Medulla oblongata (tissue), 1 donor: ENCODE measurements around the gene NDUFA8.

Experiments
- DNase-seq: peaks from one replicate; pipeline ENCODE4 v3.0.0-alpha.2; 2015; ENCODE audit errors: extremely low spot score

NDUFA8 gene

DNA sequence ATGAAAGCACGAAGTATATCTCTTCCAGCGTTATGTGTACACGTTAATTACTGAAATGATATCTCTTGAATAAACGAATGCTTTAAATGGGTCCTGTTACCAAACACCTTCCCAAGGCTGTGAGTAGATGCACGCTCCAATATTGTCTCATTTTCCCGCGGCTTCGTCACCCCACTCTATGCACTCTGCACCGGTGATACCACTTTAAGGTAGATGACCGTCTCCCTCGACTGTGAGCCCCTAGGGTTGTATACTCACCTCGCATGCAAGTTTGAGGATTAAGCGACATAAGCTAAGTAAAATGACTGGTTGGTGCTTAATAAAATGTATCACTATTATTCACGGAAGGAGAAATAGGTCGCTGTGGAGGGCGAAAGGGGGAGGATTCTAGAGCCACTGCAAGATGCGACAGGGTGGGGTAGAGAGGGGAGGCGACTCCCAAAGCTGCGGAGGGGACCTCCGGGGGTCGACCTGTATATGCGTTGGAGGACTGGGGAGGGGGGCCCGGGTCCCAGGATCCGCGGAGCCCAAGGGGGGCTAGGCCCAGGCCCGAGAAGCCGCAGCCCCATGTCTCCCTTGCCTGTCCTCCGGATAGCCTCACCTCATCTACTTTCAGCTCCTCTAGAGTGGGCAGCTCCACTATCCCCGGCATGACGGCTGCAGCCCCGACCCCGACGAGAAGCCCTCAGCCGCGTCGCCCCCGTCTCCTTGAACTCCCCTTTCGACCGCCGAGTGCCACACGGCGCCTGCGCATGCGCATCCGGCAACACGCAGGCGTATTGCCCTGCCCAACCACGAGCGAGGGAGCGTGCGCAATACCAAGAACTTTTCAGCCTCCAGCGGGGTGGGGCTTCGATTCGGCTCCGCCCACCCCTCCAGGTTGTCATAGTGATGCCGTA, at the start of gene NDUFA8, which contains the start of gene MORN5:
Gene NDUFA8 (minus strand): TSS at position 754 of the 899 bp plus-strand sequence. CDS start 102 bp downstream, at position 652.
Gene MORN5 (plus strand): TSS at position 883 of the 899 bp plus-strand sequence. CDS start 65 bp downstream, outside the sequence.
- DNase-seq = peak; percentile 94

DNA sequence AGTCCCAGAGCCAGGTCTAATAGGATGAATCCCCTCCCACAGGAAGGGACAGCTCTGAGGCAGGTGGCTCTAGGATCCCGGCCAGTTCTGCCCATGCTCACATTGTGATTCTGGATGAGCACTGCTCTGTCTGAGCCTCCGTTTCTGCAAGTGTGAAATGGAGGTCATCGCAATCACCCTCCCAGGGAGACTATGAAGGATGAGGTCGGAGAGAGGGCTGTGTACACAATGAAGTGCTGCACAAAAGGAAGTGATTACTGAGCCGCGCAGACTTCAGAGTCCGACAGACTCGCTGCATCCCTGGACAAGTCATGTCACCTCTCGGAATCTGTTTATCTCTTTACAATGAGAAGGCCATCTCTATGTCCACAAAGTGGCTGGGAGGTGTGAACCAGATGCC, 47.5 kb upstream of the NDUFA8 start:
- no peak for DNase-seq

DNA sequence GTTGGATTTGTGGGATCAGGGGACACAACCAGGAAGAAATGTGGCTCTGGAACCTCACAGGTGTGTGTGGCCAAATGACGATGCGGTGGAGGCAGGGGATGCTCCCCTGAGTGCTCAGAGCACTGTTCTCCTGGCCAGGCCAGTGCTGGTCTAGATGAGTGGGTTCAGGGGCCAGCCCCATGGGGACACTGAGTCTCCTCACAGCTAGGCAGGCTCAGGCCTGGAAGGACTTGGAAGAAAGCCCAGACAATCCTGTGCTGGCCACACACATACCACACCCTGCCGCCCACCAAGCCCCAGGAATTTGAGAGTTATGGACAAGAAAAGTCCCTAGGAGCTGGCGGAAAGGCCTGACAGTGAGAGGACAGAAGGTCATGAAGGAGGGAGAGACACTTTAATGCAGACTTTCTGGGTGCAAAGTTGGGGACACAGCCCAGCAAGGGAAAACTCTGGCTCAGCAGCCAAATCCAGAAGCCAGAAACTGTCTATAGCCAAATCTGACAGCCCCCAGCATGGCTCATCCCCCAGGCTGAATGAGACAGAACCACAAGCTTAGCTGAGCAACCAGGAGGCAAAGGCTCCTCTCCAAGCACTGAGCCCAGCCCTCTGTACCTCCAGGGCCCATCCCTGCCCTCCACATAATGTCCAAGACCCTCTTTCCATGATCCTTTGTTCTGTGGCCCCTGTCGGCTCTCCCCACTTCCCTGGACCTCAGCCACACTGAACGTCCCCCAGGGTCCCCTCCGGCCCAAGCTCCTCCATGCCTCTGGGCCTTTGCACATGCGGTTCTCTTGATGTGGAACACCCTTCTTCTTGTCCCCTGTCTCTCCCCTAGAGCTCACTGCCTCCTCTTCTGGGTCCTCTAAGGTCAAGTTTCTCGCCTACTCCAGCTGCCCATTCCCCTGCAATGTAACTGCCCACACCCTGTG, 46.8 kb upstream of the NDUFA8 start:
- DNase-seq = no peak

DNA sequence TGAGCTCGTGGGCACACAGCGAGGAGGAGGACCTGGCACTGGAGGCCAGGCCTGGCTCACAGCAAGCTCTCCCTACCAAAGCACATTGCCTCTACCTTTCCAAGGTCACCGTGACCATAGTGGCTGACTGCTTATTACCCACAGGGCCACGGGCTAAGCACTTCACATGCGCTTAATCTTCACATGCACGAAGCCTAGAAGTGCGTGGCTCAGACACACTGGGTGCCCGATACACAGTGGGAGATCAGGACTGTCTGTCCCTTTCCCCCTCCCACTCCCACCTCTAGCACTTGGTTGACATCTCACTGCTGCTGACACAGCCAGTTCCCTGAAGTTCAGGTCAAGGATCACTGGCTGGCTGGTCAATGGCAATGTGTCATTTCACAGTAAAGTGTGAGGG, 45.6 kb upstream of the NDUFA8 start:
- no peak for DNase-seq

DNA sequence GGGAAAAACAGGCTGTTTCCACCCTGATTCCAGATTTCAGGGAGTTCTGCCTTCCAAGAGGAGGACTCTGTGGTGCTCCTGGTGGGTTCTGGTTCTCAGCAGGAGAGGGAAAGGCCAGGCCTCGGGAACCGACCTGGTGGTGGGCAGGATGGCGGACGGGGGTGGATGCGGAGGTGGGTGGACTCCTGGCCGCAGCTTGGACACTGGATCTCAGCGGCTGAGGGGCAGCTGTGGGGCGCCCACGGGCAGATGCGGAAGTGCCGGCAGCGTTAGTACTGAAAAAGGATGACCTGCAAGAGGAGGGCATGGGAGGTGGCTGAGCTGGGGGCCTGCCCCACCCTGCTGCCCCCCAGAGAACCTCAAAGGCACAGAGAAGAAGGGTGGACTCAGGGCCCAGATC, 44.9 kb upstream of the NDUFA8 start:
- DNase-seq = no peak

DNA sequence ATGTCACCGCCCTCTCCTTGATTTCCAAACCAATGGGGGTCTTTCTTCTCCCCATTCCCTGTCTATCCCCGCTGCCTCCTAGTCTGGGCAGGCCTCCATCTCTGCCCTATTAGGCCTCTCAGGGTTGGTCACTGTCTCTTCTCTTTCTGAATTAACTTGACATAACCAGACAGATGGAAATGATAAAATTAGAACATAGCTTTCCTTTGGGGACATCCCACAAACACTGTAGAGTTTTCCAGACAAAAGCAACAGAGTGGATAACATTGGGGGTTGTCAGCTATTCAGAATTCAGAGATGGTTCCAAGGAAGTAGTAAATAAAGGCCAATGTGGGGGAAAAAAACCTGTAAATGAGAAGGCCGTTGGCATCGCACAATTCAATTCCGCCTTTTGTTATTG, 44.5 kb upstream of the NDUFA8 start:
- DNase-seq = no peak

DNA sequence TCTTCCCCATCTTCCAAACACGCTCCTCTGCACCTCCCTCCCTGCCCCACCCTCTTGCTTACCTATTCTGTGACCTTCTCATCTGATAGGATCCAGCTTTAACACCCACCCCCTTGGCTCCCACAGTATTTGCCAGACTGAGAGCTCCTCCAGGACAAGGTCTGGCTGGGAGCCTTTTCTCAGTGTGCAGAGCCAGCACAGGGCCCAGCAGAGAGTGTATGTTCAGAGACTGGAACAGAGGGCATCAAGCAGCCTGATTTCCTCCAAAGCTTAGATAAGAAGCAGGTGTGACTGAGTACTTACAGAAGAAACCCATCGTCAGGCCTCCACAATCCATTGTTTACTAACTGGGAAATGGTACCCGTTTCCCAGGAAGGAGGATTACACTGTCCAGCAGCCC, 42.5 kb upstream of the NDUFA8 start:
- DNase-seq = no peak

DNA sequence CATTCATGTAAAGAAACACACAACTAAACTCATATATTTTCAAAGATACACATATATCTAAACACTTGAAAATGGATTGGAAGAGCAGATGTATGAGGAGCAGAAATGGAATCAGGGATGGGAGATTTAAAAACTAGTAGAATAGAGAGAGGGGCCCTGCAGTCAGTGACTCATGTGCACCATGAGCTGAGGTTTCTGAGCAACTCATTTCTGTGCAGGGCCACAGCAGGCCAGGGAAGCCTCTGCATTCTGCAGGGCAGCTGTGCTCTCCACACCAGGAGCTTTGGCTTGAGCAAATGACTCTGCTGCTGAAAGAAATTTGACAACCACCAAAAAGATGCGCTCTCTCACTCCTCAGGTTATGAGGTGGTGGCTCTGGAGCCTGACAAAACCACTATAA, 42.1 kb upstream of the NDUFA8 start:
- DNase-seq = no peak

DNA sequence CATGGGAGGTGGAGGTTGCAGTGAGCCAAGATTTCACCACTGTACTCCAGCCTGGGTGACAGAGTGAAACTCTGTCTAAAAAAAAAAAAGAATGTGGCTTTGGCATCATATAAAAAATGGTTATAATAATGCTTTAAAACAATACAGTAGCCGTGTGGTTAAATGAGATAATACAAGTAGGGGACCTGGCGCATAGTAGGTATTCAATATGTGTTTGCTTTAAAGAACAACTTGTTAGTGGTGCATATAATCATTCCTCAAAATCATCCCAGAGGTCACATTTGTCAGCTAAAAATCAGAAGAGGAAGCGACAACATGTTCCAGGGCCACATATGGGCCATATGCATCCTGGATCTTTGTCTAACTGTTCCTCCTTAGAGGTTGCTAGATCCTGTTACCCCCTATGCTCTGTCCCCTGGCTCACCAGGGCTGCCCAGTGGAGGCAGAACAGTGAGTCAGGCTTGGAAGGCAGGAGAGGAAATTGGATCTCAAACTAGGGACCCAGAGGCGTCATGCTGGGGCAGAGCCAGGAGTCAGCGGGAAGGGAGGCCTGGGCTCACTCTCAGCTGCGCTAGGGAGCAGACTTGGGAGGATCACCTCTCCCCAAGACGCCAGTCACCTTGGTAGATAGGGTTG, 41.5 kb upstream of the NDUFA8 start:
- DNase-seq = no peak

DNA sequence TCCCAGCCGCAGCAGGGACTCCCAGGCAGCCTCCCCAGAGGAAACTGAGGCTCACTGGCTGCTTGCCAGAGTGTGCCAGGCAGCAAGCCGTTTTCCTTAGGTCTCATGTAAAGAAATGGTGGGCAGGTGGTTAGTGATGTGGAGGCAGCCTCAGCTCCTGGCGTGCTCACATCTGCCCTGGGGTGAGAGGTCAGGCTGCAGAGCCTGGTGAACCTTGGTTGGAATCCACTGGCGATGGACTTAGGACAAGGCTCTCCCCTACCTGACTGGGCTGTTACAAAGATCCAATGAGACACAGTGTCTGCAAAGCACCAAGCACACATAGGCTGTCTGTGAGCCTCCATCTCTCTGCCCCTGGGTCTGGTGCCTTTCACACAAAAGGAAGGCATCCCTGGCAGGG, 38.3 kb upstream of the NDUFA8 start:
- no peak for DNase-seq

DNA sequence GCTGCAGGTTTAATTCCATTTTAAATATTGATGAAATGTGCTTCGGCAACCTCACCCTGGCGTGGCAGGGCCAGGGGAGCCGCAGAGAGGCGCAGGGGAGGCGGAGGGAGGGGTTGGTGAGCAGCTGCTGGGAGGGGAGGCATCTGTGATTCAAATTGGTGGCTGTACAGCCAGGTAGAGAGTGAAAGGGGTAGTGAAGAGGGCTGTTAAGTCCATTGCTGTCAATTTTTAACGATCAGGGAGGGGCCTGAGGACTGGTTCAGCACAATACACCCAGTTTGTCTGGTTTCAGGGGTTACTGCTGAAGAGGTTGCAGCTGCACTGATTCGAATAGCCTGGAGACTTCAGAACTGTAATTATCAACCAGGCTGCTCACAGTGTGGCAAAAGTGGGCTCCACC, 37.8 kb upstream of the NDUFA8 start:
- DNase-seq = no peak

DNA sequence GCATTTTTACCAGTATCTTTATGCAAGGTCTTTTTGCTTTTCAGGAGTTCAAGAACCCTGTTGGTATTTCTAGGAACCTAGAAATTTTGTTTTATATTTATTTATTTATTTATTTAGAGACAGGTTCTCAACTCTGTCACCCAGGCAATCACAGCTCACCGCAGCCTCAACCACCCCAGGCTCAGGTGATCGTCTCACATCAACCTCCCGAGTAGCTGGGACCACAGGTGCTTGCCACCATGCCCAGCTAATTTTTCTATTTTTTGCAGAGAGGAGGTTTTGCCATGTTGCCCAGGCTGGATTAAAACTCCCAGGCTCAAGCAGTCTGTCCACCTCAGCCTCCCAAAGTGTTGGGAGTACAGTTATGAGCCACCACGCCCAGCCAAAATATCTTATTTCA, 36.3 kb upstream of the NDUFA8 start:
- DNase-seq = no peak

DNA sequence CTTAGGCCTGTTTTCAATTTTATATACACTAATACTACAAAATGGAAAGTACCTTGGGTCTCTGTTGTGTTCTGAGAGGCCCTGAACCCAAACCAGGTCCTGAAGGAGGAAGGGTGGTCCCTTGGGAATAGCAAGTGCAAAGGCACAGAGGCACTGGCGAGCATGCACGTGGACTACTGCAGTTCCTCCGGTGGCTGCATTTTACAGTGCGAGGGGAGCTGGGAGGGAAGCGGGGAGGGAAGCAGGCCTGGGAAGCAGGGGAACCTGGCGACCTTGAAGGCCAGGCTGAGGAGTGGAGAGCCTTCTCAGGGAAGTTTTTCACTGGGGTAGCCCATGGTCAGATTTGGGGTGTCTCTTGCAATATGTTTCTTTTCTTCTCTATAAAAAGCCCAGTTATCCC, 34.1 kb upstream of the NDUFA8 start:
- no peak for DNase-seq

DNA sequence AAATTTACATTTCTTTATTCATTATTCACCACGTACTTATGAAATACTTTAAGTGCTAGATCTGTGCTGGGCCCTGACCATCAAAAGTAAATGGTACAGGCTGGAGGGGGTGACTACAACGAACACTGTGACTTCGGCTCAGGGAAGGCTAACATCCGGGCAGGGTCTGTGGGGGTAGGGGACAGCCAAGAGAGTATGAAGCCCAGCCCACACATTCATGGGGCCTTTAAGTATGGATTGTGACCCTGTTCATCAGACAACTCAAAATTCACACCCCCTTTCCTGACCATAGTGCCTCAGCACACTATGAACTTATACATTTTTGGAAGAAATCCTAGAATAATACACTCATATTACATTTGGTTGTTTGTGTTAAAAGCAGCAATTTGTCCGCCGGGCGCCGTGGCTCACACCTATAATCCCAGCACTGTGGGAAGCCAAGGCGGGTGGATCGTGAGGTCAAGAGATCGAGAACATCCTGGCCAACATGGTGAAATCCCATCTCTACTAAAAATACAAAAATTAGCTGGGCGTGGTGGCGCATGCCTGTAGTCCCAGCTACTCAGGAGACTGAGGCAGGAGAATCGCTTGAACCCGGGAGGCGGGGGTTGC, 33.4 kb upstream of the NDUFA8 start:
- no peak for DNase-seq

DNA sequence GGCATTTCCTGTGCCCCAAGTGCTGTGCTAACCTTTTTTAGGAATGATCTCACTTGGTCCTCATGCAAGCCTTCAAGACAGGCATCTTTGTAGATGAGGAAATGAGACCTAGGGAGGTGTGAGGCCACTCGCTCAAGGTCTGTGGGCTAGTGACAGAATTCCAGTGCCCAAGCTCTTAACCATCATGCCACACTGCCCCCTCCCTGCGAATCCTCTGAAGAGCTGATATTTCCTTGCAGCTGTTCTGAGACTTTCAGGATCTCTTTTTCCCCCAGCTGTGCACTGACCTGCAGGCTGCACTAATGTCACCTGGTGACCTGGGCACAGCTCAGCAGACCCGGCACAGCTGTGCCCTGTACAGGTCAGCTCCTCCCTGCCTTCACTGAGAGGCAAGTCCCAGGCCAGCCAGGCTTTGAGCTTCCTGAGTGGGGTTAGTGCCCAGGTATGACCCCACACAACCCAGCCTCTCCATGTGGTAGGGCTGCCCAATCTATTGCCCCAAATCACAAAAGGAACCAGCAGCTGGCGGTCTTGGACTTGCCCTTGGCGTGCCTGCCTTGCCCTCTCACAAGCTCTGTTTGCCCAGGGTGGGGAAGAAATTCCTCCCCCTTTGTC, 32.8 kb upstream of the NDUFA8 start:
- no peak for DNase-seq

DNA sequence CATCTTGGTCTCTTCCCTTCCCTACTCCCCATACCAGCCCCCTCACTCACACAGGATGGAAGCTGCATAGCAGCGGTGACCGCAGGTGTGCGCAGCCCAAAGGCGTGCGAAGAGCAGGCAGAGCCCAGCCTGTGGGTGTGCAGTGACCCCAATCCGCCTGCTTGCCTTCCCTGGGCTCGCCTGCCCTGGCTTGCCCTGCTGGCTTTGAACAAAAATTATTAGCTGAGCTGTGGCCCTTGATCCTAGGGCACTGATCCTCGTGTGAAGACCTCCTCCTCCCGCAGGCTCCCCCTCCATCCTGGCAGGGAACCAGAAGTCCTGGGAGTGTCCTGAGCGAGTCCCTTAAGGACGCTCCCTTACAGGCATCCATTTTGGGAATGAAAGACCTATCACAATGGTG, 32.0 kb upstream of the NDUFA8 start:
- no peak for DNase-seq

DNA sequence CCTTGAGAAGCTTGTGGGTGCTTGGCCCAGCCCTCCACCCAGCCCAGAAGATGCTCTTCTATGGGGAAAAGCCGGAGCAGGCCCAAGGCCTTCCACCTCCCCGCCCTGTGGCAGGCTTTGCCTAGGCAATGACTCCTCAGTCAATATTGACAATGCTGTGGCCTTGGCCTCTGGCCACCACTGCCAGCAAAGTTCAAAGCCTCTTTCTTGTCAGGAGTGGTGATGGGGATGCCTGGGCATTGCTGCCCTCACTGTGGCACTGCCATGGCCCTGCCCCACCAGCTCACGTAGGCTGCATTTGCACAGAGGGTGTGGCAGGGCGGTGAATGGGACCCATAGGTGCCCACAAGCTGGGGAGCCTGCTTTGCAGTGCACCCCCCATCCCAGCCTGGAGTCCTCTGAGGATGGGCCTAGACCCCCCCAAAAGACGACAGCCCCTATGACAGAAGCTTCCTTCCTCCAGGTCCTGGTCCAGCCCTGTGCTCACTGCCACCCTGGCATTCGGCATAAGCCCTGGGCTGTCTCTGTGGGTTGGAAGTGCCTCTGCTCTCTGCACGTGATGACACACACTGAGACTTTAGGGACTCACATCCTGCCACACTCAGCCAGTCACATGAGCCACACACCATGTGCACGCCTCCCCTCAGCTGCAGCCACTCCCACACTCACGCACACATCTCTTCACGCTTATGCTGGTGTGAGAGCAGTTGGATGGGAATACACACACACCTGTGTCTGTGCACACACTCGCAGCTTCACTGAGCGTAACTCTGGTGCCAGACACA, 31.2 kb upstream of the NDUFA8 start:
- DNase-seq = peak; percentile 37

DNA sequence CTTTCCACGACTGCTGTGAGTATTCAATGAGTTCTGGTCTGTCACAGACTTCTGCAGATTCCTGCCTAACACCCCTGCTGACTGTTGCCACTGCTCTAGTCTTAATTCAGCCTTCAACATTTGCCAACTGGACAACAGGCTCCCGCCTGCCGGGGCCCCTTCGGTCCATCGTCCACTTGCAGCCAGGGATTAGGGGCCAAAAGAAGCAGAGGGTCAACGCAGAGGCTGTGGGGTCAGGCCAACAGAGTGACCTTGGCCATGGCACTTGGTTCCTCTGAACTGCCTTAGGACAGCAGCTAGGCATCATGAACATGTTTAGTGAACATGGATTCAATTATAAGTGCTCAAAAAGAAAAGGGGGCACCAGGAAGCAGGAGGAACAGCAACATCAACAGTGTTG, 28.8 kb upstream of the NDUFA8 start:
- DNase-seq = no peak

DNA sequence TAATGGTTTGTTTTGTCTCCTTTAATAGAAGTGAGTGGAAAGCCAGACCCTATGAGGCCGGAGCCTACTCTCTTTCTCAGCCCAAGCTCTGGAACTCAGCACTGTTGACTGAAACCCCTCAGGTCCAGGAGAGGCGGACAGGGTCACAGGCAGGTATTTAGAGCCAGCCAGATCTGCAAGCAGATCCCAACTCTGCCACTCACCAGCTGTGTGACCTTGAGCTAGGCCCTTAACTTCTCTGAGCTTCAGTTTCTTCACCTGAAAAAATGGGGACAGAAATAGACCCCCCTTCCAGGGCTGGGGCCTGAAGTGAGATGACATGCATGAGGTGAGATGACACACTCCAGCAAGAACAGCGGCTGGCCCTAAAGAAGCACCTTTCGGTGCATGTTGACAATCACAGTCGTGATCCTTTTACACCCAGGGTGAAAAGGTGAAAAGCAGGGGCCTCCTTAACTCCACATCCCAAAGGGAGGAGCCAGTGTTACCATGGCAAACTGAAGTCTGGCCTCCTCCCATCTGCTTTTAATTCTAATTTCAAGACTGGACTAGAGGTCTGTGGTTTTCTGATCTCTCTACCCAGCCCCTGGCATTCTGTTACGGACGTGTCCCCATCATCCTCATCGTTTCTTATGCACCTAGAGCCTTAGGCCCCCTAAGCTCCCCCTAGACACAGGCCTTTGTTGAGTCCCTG, 27.3 kb upstream of the NDUFA8 start:
- no peak for DNase-seq

DNA sequence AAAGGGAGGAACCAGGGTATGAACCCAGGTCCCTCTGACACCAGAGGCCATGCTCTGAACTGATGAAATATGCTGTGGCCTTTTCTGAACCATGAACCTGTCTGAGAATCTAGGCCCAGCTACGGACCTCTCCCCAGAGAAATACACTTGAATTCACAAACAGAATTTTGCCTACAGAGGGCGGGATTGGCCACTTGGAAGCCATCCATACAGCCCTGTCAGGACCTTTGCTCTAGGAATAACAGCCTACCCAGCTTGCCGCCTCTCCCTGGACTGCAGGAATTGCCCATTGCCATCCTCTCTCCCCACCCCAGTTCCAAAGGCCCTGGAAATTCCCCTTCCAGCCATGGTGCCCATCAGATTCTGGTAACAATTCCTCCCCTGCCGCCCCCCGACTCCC, 26.7 kb upstream of the NDUFA8 start:
- no peak for DNase-seq
